CD14-positive monocyte (primary cell): ENCODE measurements around the gene FAM169A. TPM values are rescaled to one million over a fixed set of nuclear protein-coding genes. Genes with fewer than 3 reads are reported as not detected.
"Not testable (repeated sequence)": the region's sequence is repeated elsewhere in the genome, so short reads cannot be mapped to it uniquely, and the experiment has no call there.

Experiments
- DNase-seq, 3 donors: peaks; one replicate each; pipeline ENCODE4 v3.0.0-alpha.2; 2011 to 2022
- H2AFZ ChIP-seq: 2 replicates; pipeline ENCODE4 v1.6.0; 2012; ENCODE audit warnings: mild to moderate bottlenecking, low read depth, low read length, inconsistent platforms; ENCODE audit not compliant: insufficient read depth, poor library complexity, severe bottlenecking
- H3K27ac ChIP-seq, 2 donors: 1 replicate in 1 of 2; 2 replicates in 1 of 2; pipeline ENCODE4 v1.5.1; 2012 to 2013; ENCODE audit warnings: low read length in 2 of 2, control low read depth in 1 of 2, inconsistent platforms in 1 of 2, low read depth in 1 of 2, mild to moderate bottlenecking in 1 of 2
- H3K27me3 ChIP-seq, 2 donors: one replicate each; pipeline versions ENCODE4 v1.6.0 to v1.6.1; 2011 to 2013; ENCODE audit warnings: low read length in 2 of 2; ENCODE audit not compliant: control insufficient read depth in 2 of 2, insufficient read depth in 2 of 2
- H3K36me3 ChIP-seq, 2 donors: replicated peaks in 1 of 2; 1 replicate in 1 of 2; 2 replicates in 1 of 2; pipeline versions ENCODE4 v1.5.1 to v1.6.1; 2012 to 2013; ENCODE audit warnings: low read length in 2 of 2, control low read depth in 1 of 2, inconsistent platforms in 1 of 2, mild to moderate bottlenecking in 1 of 2; ENCODE audit not compliant: insufficient read depth in 2 of 2, control insufficient read depth in 1 of 2
- H3K4me1 ChIP-seq, 2 donors: 1 replicate in 1 of 2; 2 replicates in 1 of 2; pipeline versions ENCODE4 v1.5.1 to v1.6.1; 2012 to 2013; ENCODE audit warnings: low read length in 2 of 2, control low read depth in 1 of 2, inconsistent platforms in 1 of 2, mild to moderate bottlenecking in 1 of 2, moderate library complexity in 1 of 2; ENCODE audit not compliant: insufficient read depth in 2 of 2, control insufficient read depth in 1 of 2
- H3K4me2 ChIP-seq: replicated peaks from 2 replicates; pipeline ENCODE3; 2012; ENCODE audit warnings: low read length, moderate library complexity, mild to moderate bottlenecking; ENCODE audit not compliant: poor library complexity, severe bottlenecking; ENCODE audit errors: extremely low read depth
- H3K4me3 ChIP-seq, 3 experiments: fragments of 200-600 bp in 1 of 3; sonication (generic) in 1 of 3; replicated peaks in 1 of 3; 1 replicate in 2 of 3; 2 replicates in 1 of 3; pipeline ENCODE4 v1.5.1; 2011 to 2013; ENCODE audit warnings: low read length in 3 of 3, mild to moderate bottlenecking in 3 of 3, control low read depth in 2 of 3, low read depth in 2 of 3, inconsistent platforms in 1 of 3, moderate library complexity in 1 of 3
- H3K79me2 ChIP-seq: 2 replicates; pipeline ENCODE4 v1.6.0; 2012; ENCODE audit warnings: mild to moderate bottlenecking, control low read depth, inconsistent platforms, low read length, moderate library complexity; ENCODE audit not compliant: insufficient read depth
- H3K9ac ChIP-seq: 2 replicates; pipeline ENCODE4 v1.6.0; 2017; ENCODE audit warnings: low read length, mild to moderate bottlenecking; ENCODE audit not compliant: insufficient read depth, poor library complexity, severe bottlenecking
- H3K9me3 ChIP-seq, 2 donors: replicated peaks in 1 of 2; 1 replicate in 1 of 2; 2 replicates in 1 of 2; pipeline versions ENCODE4 v1.5.1 to v1.6.1; 2012 to 2013; ENCODE audit warnings: low read length in 2 of 2, control low read depth in 1 of 2; ENCODE audit not compliant: control insufficient read depth in 1 of 2, insufficient read depth in 1 of 2
- H4K20me1 ChIP-seq: 2 replicates; pipeline ENCODE4 v1.6.0; 2012; ENCODE audit warnings: mild to moderate bottlenecking, low read length, control low read depth, moderate library complexity; ENCODE audit not compliant: insufficient read depth
- H3K27ac Mint-ChIP-seq, 7 donors: one replicate each; pipeline ENCODE4 v1.8.0; 2020; ENCODE audit warnings: mild to moderate bottlenecking in 7 of 7, mixed read lengths in 7 of 7, moderate library complexity in 6 of 7, inconsistent platforms in 2 of 7
- H3K27me3 Mint-ChIP-seq, 3 donors: one replicate each; pipeline ENCODE4 v1.8.0; 2021 to 2022; ENCODE audit warnings: low read depth in 3 of 3, mild to moderate bottlenecking in 3 of 3, mixed read lengths in 3 of 3, moderate library complexity in 3 of 3, inconsistent platforms in 1 of 3
- H3K36me3 Mint-ChIP-seq, 2 donors: one replicate each; pipeline ENCODE4 v1.8.0; 2020; ENCODE audit warnings: mixed read lengths in 2 of 2, inconsistent platforms in 1 of 2, mild to moderate bottlenecking in 1 of 2
- H3K4me1 Mint-ChIP-seq: one replicate; pipeline ENCODE4 v1.8.0; 2020; ENCODE audit warnings: mild to moderate bottlenecking, mixed read lengths
- H3K4me3 Mint-ChIP-seq, 2 donors: one replicate each; pipeline ENCODE4 v1.8.0; 2020; ENCODE audit warnings: mild to moderate bottlenecking in 2 of 2, mixed read lengths in 2 of 2, moderate library complexity in 1 of 2
- H3K9me3 Mint-ChIP-seq, 7 donors: one replicate each; pipeline ENCODE4 v1.8.0; 2020 to 2022; ENCODE audit warnings: mixed read lengths in 7 of 7, mild to moderate bottlenecking in 6 of 7, moderate library complexity in 6 of 7, inconsistent platforms in 2 of 7
- CTCF ChIP-seq: fragments of 200-600 bp; IDR thresholded peaks from one replicate; pipeline ENCODE4 v1.8.0; 2022; ENCODE audit warnings: antibody characterized with exemption, mild to moderate bottlenecking
- WGBS: methylation state at CpG from one replicate; pipeline ENCODE4 v1.1.5; 2013; ENCODE audit warnings: missing lambda C conversion rate; ENCODE audit not compliant: insufficient coverage; 5-methylcytosine and 5-hydroxymethylcytosine counted together
- intact Hi-C, 2 donors: fragments of 100-400 bp; cut with micrococcal nuclease; formaldehyde crosslinking; loops; one replicate each; pipeline versions ENCODE4 v1.15.0 to v1.15.1; 2023
- polyA plus RNA-seq, 3 donors: library from polyadenylated mRNA; depleted of rRNA in 1 of 3; unstranded in 2 of 3; stranded (reverse) in 1 of 3; fragments of 300-500 nt in 2 of 3; fragments of >200 nt in 1 of 3; fragmentation: Illumina TruSeq in 2 of 3; gene quantifications; 1 replicate in 2 of 3; 2 replicates in 1 of 3; pipeline ENCODE4 v1.2.3, GENCODE V29; 2012 to 2021

Gene FAM169A
- polyA plus RNA-seq, 3 donors, result not detected

DNA sequence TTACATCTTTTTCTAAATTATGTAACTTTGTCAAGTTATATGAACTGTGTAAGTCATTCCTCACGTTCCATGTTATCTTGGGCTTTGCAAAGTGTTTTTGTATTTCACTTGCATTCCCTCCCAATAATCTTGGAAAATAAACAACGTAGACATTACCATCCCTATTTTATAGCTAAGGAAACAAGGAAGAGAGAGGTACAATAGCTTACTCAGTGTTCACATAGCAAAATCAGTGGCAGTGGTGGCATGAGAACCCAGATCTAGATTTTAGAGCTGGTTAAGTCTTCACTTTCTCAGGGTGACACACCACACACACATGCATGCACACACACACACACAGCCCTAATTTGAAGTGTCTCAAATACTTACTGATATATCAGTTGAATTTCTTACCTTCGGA, 65.0 kb downstream of the FAM169A start:
- no peaks in the 10 kb centered on the region for H4K20me1 ChIP-seq
- WGBS, result no CpG with 5 or more reads among the region's 3 CpGs
- Mint-ChIP-seq H3K27ac (no peak overlapping the region), H3K4me1 (no peaks in the 10 kb centered on the region), H3K9me3 (no peaks in the 10 kb centered on the region), H3K36me3 (peaks cover 0 to 7% of the 10 kb centered on the region in 2 donors), H3K27me3 (peaks cover 0 to 3% (median 0%) of the 10 kb centered on the region in 3 donors), H3K4me3 (no peak overlapping the region)
- H3K4me1 ChIP-seq, result no peaks in the 10 kb centered on the region
- no peaks in the 10 kb centered on the region for H3K36me3 ChIP-seq
- H3K4me2 ChIP-seq, result no peak overlapping the region
- H3K4me3 ChIP-seq, result no peak overlapping the region
- intact Hi-C loops, result no loop called here
- H3K9ac ChIP-seq, result no peak overlapping the region
- H2AFZ ChIP-seq, result no peak overlapping the region
- H3K79me2 ChIP-seq, result no peaks in the 10 kb centered on the region
- TF ChIP-seq CTCF, result no peak
- DNase-seq, result no peak
- no peaks in the 10 kb centered on the region for H3K27me3 ChIP-seq
- H3K27ac ChIP-seq, result no peak overlapping the region
- no peaks in the 10 kb centered on the region for H3K9me3 ChIP-seq

GRCh38 chr5:74798977-74799911, 66.9 kb downstream of the FAM169A start:
- intact Hi-C loops, result no loop called here
- no peak for TF ChIP-seq CTCF
- Histone ChIP-seq H3K9me3 (no peaks in the 10 kb centered on the region), H3K9ac (no peak overlapping the region), H4K20me1 (no peaks in the 10 kb centered on the region), H3K4me3 (no peak overlapping the region), H3K4me1 (no peaks in the 10 kb centered on the region), H3K27me3 (no peaks in the 10 kb centered on the region), H3K4me2 (no peak overlapping the region), H2AFZ (no peak overlapping the region), H3K36me3 (no peaks in the 10 kb centered on the region), H3K27ac (no peak overlapping the region), H3K79me2 (no peaks in the 10 kb centered on the region)
- Mint-ChIP-seq H3K27ac (no peak overlapping the region), H3K36me3 (peaks cover 0 to 7% of the 10 kb centered on the region in 2 donors), H3K4me3 (no peak overlapping the region), H3K27me3 (peaks cover 0 to 3% (median 0%) of the 10 kb centered on the region in 3 donors), H3K9me3 (peaks cover 0 to 2% (median 0%) of the 10 kb centered on the region in 7 donors), H3K4me1 (no peaks in the 10 kb centered on the region)
- 94% methylated on average over 18 of the region's 21 CpGs for WGBS
- no peak for DNase-seq

DNA sequence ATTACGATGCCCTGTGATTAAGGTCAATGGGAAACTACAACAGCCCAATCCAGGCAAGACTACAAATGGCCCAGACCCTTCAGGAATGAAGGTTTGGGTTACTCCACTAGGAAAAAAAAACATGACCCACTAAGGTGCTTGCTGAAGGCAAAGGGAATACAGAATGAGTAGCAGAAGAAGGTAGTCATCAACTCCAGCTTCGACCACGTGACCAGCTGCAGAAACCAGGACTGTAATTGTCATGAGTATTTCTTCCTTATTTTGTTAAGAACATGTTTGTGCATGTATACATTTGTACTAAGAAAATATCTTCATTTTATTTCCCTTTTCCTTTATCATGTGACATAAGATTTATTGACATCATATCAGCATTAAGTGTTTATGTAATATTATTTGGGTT, 74.5 kb downstream of the FAM169A start:
- H3K4me2 ChIP-seq, DNase-seq, H3K4me3 ChIP-seq, H3K9me3 ChIP-seq, H3K27me3 ChIP-seq, H3K27ac Mint-ChIP-seq, H3K4me3 Mint-ChIP-seq, H3K36me3 ChIP-seq, H3K27ac ChIP-seq, H3K27me3 Mint-ChIP-seq, H3K9ac ChIP-seq, H3K4me1 Mint-ChIP-seq, H3K79me2 ChIP-seq, intact Hi-C loops, H3K4me1 ChIP-seq, H4K20me1 ChIP-seq, H2AFZ ChIP-seq: not testable (repeated sequence)
- Mint-ChIP-seq H3K9me3 (peaks cover 6 to 13% (median 9%) of the 10 kb centered on the region in 7 donors), H3K36me3 (peaks cover 2 to 11% of the 10 kb centered on the region in 2 donors)
- no CpG with 5 or more reads among the region's 3 CpGs for WGBS
